H9 (cell line): ENCODE results near the gene MIGA1. TPM values are rescaled to one million over a fixed set of nuclear protein-coding genes. Genes with fewer than 3 reads are reported as not detected.

Source experiments
- DNase-seq: peaks from one replicate; pipeline ENCODE4 v3.0.0-alpha.2; 2017
- H2AFZ ChIP-seq: one replicate; pipeline ENCODE4 v1.6.1; 2013; ENCODE audit warnings: mild to moderate bottlenecking, low read length, control low read depth, moderate library complexity
- H2AK5ac ChIP-seq: 2 replicates; pipeline ENCODE4 v1.6.1; 2013; ENCODE audit warnings: low read length, control low read depth, mixed read lengths; ENCODE audit not compliant: insufficient read length
- H2BK120ac ChIP-seq: one replicate; pipeline ENCODE4 v1.6.1; 2013; ENCODE audit warnings: low read depth, mild to moderate bottlenecking, low read length, control low read depth, inconsistent platforms; ENCODE audit not compliant: poor library complexity, severe bottlenecking
- H2BK12ac ChIP-seq: 2 replicates; pipeline ENCODE4 v1.6.1; 2013; ENCODE audit warnings: low read length, control low read depth, mixed read lengths, low read depth; ENCODE audit not compliant: insufficient read length
- H2BK15ac ChIP-seq: 2 replicates; pipeline ENCODE4 v1.6.1; 2013; ENCODE audit warnings: low read depth, low read length, control low read depth
- H2BK20ac ChIP-seq: one replicate; pipeline ENCODE4 v1.6.1; 2013; ENCODE audit warnings: low read depth, mild to moderate bottlenecking, low read length, control low read depth, inconsistent platforms; ENCODE audit not compliant: poor library complexity, severe bottlenecking
- H2BK5ac ChIP-seq: 2 replicates; pipeline ENCODE4 v1.6.1; 2013; ENCODE audit warnings: low read length, control low read depth, mixed read lengths; ENCODE audit not compliant: insufficient read length
- H3K14ac ChIP-seq: 2 replicates; pipeline ENCODE4 v1.6.1; 2013; ENCODE audit warnings: low read length, control low read depth; ENCODE audit not compliant: insufficient read depth
- H3K18ac ChIP-seq: 2 replicates; pipeline ENCODE4 v1.6.1; 2013; ENCODE audit warnings: low read depth, mild to moderate bottlenecking, mixed read lengths, low read length, control low read depth; ENCODE audit not compliant: insufficient read length
- H3K23ac ChIP-seq: 2 replicates; pipeline ENCODE4 v1.6.1; 2013; ENCODE audit warnings: low read length, control low read depth, mixed read lengths, low read depth; ENCODE audit not compliant: insufficient read length
- H3K23me2 ChIP-seq: 2 replicates; pipeline ENCODE4 v1.6.1; 2013; ENCODE audit warnings: low read depth, mild to moderate bottlenecking, mixed read lengths, low read length, control low read depth; ENCODE audit not compliant: insufficient read length, poor library complexity, severe bottlenecking
- H3K27ac ChIP-seq: 2 replicates; pipeline ENCODE4 v1.5.1; 2013; ENCODE audit warnings: low read length, control low read depth, mixed read lengths, low read depth; ENCODE audit not compliant: insufficient read length
- H3K27me3 ChIP-seq: 2 replicates; pipeline ENCODE4 v1.6.1; 2013; ENCODE audit warnings: low read length, control low read depth, inconsistent platforms; ENCODE audit not compliant: insufficient read depth
- H3K4ac ChIP-seq: 2 replicates; pipeline ENCODE4 v1.6.1; 2013; ENCODE audit warnings: low read depth, mild to moderate bottlenecking, control low read depth, inconsistent platforms, low read length, moderate library complexity
- H3K4me1 ChIP-seq: 2 replicates; pipeline ENCODE4 v1.6.1; 2013; ENCODE audit warnings: low read length, control low read depth, inconsistent platforms; ENCODE audit not compliant: insufficient read depth
- H3K4me2 ChIP-seq: 2 replicates; pipeline ENCODE4 v1.6.1; 2013; ENCODE audit warnings: low read length, control low read depth, mixed read lengths; ENCODE audit not compliant: insufficient read length, insufficient read depth
- H3K56ac ChIP-seq: 2 replicates; pipeline ENCODE4 v1.6.1; 2013; ENCODE audit warnings: low read depth, mild to moderate bottlenecking, mixed read lengths, low read length, control low read depth; ENCODE audit not compliant: insufficient read length
- H3K79me1 ChIP-seq: 2 replicates; pipeline ENCODE4 v1.6.1; 2013; ENCODE audit warnings: low read depth, mild to moderate bottlenecking, moderate library complexity, low read length, control low read depth, inconsistent platforms; ENCODE audit not compliant: insufficient read depth, poor library complexity, severe bottlenecking
- H3K79me2 ChIP-seq: 2 replicates; pipeline ENCODE4 v1.6.1; 2013; ENCODE audit warnings: low read length, control low read depth, inconsistent platforms; ENCODE audit not compliant: insufficient read depth
- H3K9ac ChIP-seq: 2 replicates; pipeline ENCODE4 v1.6.1; 2013; ENCODE audit warnings: low read length, control low read depth, mixed read lengths; ENCODE audit not compliant: insufficient read length; ENCODE audit errors: extremely low read depth
- H3K9me3 ChIP-seq: one replicate; pipeline ENCODE4 v1.6.1; 2013; ENCODE audit warnings: low read depth, low read length, inconsistent platforms; ENCODE audit not compliant: control insufficient read depth
- H3T11ph ChIP-seq: one replicate; pipeline ENCODE4 v1.6.1; 2013; ENCODE audit warnings: mild to moderate bottlenecking, low read length, control low read depth, inconsistent platforms
- H4K20me1 ChIP-seq: one replicate; pipeline ENCODE4 v1.6.1; 2013; ENCODE audit not compliant: control insufficient read depth, insufficient read length, insufficient read depth
- H4K5ac ChIP-seq: 2 replicates; pipeline ENCODE4 v1.6.1; 2013; ENCODE audit warnings: low read depth, mild to moderate bottlenecking, mixed read lengths, low read length, control low read depth; ENCODE audit not compliant: insufficient read length
- H4K8ac ChIP-seq: replicated peaks from 2 replicates; pipeline ENCODE4 v1.6.1; 2013; ENCODE audit warnings: low read length, control low read depth, mixed read lengths, low read depth; ENCODE audit not compliant: insufficient read length
- H4K91ac ChIP-seq: 2 replicates; pipeline ENCODE4 v1.6.1; 2013; ENCODE audit warnings: low read depth, mild to moderate bottlenecking, moderate library complexity, mixed read lengths, low read length, control low read depth; ENCODE audit not compliant: insufficient read length
- H3K27ac Mint-ChIP-seq, 3 experiments: 2 replicates in 2 of 3; 3 replicates in 1 of 3; pipeline ENCODE4 v1.8.0; 2020 to 2021; ENCODE audit warnings: mixed read lengths in 3 of 3, mild to moderate bottlenecking in 1 of 3, moderate library complexity in 1 of 3
- H3K27me3 Mint-ChIP-seq: 2 replicates; pipeline ENCODE4 v1.8.0; 2021; ENCODE audit warnings: low read depth, mild to moderate bottlenecking, moderate library complexity, mixed read lengths
- H3K36me3 Mint-ChIP-seq, 3 experiments: 2 replicates in 2 of 3; 3 replicates in 1 of 3; pipeline ENCODE4 v1.8.0; 2020 to 2021; ENCODE audit warnings: low read depth in 3 of 3, mixed read lengths in 3 of 3; ENCODE audit not compliant: insufficient read depth in 1 of 3
- H3K4me1 Mint-ChIP-seq, 2 experiments: 2 replicates each; pipeline ENCODE4 v1.8.0; 2020; ENCODE audit warnings: mixed read lengths in 2 of 2
- H3K4me3 Mint-ChIP-seq, 2 experiments: 2 replicates in 1 of 2; 3 replicates in 1 of 2; pipeline ENCODE4 v1.8.0; 2020 to 2021; ENCODE audit warnings: mild to moderate bottlenecking in 2 of 2, mixed read lengths in 2 of 2, moderate library complexity in 1 of 2
- H3K9me3 Mint-ChIP-seq, 2 experiments: 2 replicates in 1 of 2; 3 replicates in 1 of 2; pipeline ENCODE4 v1.8.0; 2020; ENCODE audit warnings: mild to moderate bottlenecking in 2 of 2, mixed read lengths in 2 of 2, moderate library complexity in 1 of 2
- WGBS: extraction: QIAGEN DNeasy Blood & Tissue Kit; methylation state at CpG from one replicate; pipeline ENCODE4 v1.1.7; 2013; ENCODE audit warnings: missing lambda C conversion rate, low lambda C conversion rate, mixed read lengths; ENCODE audit not compliant: insufficient read length; ENCODE audit errors: extremely low coverage; 5-methylcytosine and 5-hydroxymethylcytosine counted together
- total RNA-seq: library from RNA; stranded (reverse); gene quantifications from 2 replicates; pipeline ENCODE4 v1.2.1, GENCODE V29; 2021
- TF ChIP-seq, protein P1 (sequence below): fragments of 200-600 bp; sonication (generic); conservative IDR thresholded peaks from 3 replicates; pipeline ENCODE4 v1.8.0; 2021; ENCODE audit warnings: antibody characterized with exemption, mild to moderate bottlenecking

MIGA1 gene
- total RNA-seq, 1 experiment from 2014 or later: 6.3 TPM

DNA sequence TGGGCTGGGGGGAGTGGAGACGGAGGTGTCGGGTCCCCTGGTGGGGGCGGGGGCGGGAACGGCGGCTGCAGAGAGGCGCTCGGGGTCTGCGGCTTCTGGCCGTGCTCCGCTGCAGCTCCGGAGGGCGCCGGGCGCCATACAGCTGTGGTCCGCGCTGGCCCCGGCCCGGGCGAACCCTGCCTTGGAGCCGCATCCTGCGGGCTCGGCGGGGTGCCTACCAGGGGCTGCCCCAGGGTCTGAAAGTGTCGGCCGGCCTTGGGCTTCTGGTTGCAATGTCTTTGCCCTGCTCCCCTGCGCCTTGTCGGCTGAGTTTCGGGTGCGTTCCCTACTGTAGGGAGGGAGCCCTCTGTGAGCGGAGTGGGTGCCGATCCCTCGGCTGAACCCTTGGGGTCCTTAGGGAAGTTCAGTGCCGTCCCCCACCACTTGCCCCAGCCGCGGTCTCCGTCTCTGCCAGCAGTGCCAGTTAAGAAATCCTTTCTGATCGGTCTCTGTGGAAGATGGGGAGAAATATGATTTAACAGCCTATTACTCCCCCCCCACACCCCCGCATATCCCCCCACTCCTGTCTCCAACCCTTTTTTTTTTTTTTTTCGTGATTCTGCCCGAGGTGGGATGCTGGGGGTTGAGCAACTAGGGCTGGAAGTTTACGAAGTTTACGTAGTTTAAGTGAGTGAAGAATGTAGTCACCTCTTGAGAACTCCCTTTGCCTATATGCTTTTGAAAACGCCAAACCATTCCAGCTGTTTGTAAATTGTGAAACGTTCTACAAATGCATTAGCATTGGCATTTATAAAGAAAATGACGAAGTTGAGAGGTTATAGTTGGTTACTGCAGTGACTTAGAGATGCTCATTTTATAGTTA lies 109.6 kb downstream of the MIGA1 start:
- Mint-ChIP-seq H3K27ac (peak overlapping the region; percentile 74 to 99 (median 92)), H3K4me1 (peaks cover 9 to 12% of the 10 kb centered on the region in 2 experiments), H3K27me3 (peaks cover 1% of the 10 kb centered on the region; the same call in 1 of the 2 replicates), H3K36me3 (peaks cover 0 to 2% (median 0%) of the 10 kb centered on the region in 3 experiments; a peak in 1 of 7 replicates), H3K4me3 (peak overlapping the region; percentile 89 to 96), H3K9me3 (no peaks in the 10 kb centered on the region; a peak in 1 of 5 replicates)
- TF ChIP-seq, protein P1, sequence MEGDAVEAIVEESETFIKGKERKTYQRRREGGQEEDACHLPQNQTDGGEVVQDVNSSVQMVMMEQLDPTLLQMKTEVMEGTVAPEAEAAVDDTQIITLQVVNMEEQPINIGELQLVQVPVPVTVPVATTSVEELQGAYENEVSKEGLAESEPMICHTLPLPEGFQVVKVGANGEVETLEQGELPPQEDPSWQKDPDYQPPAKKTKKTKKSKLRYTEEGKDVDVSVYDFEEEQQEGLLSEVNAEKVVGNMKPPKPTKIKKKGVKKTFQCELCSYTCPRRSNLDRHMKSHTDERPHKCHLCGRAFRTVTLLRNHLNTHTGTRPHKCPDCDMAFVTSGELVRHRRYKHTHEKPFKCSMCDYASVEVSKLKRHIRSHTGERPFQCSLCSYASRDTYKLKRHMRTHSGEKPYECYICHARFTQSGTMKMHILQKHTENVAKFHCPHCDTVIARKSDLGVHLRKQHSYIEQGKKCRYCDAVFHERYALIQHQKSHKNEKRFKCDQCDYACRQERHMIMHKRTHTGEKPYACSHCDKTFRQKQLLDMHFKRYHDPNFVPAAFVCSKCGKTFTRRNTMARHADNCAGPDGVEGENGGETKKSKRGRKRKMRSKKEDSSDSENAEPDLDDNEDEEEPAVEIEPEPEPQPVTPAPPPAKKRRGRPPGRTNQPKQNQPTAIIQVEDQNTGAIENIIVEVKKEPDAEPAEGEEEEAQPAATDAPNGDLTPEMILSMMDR: no peak
- Histone ChIP-seq H3K79me2 (no peaks in the 10 kb centered on the region), H4K91ac (no peak overlapping the region), H3K79me1 (no peaks in the 10 kb centered on the region), H3K23me2 (no peaks in the 10 kb centered on the region), H3K27me3 (no peaks in the 10 kb centered on the region), H2BK15ac (no peak overlapping the region), H2BK120ac (peak overlapping the region; percentile 71), H3K9ac (peak overlapping the region; percentile 74), H2BK12ac (no peak overlapping the region), H3K9me3 (no peaks in the 10 kb centered on the region), H3K4ac (no peak overlapping the region), H3K4me2 (peak overlapping the region; percentile 51), H2BK5ac (no peak overlapping the region), H3K27ac (no peak overlapping the region), H4K20me1 (no peaks in the 10 kb centered on the region), H2AK5ac (no peak overlapping the region), H3K14ac (peak overlapping the region; percentile 94), H4K8ac (no peak overlapping the region), H3K23ac (no peak overlapping the region), H3T11ph (no peak overlapping the region), H2BK20ac (no peak overlapping the region), H3K18ac (peak overlapping the region; percentile 88), H4K5ac (no peak overlapping the region), H3K4me1 (no peaks in the 10 kb centered on the region), H2AFZ (peak overlapping the region; percentile 24), H3K56ac (no peak overlapping the region)
- no CpG with 5 or more reads among the region's 46 CpGs for WGBS
- DNase-seq: peak; percentile 68
